ENCODE data around the gene STRN4. TPM values are rescaled to one million over a fixed set of nuclear protein-coding genes. Genes with fewer than 3 reads are reported as not detected.

Gene STRN4
- total RNA-seq, 1 donor from 2014 or later, result 69.8 TPM

- H3K9me3 Mint-ChIP-seq (ENCODE audit: low read depth), result no peaks in the 10 kb centered on the region
- H3K27me3 Mint-ChIP-seq (ENCODE audit: low read depth), result no peaks in the 10 kb centered on the region
- peak overlapping the region; percentile 99 for H3K4me3 Mint-ChIP-seq (ENCODE audit: unreplicated experiment)
- H3K36me3 Mint-ChIP-seq (ENCODE audit: low read depth), result peaks cover 20% of the 10 kb centered on the region
- DNase-seq (ENCODE audit: low spot score), result no peak
- peak overlapping the region; percentile 100 for H3K27ac Mint-ChIP-seq (ENCODE audit: unreplicated experiment)
- TF ChIP-seq CTCF (IDR thresholded peaks at IDR 0.05), result no peak
- H3K4me1 Mint-ChIP-seq (ENCODE audit: low read depth), result peaks cover 36% of the 10 kb centered on the region
Observed at GRCh38 chr19:46787331-46788261, 41.3 kb upstream of the STRN4 start.

GRCh38 chr19:46787040-46787330 is 40.7 kb upstream of the STRN4 start:
- DNase-seq (ENCODE audit: low spot score), result no peak
- Mint-ChIP-seq H3K9me3 (ENCODE audit: low read depth) (no peaks in the 10 kb centered on the region), H3K4me3 (ENCODE audit: unreplicated experiment) (peak overlapping the region; percentile 99), H3K27me3 (ENCODE audit: low read depth) (no peaks in the 10 kb centered on the region), H3K4me1 (ENCODE audit: low read depth) (peaks cover 35% of the 10 kb centered on the region), H3K36me3 (ENCODE audit: low read depth) (peaks cover 26% of the 10 kb centered on the region), H3K27ac (ENCODE audit: unreplicated experiment) (peak overlapping the region; percentile 100)
- no peak for TF ChIP-seq CTCF (IDR thresholded peaks at IDR 0.05)

- H3K4me1 Mint-ChIP-seq (ENCODE audit: low read depth), result peaks cover 37% of the 10 kb centered on the region
- peak overlapping the region; percentile 99 for H3K4me3 Mint-ChIP-seq (ENCODE audit: unreplicated experiment)
- H3K27ac Mint-ChIP-seq (ENCODE audit: unreplicated experiment), result peak overlapping the region; percentile 100
- no peaks in the 10 kb centered on the region for H3K27me3 Mint-ChIP-seq (ENCODE audit: low read depth)
- TF ChIP-seq CTCF (IDR thresholded peaks at IDR 0.05), result no peak
- H3K9me3 Mint-ChIP-seq (ENCODE audit: low read depth), result no peaks in the 10 kb centered on the region
- H3K36me3 Mint-ChIP-seq (ENCODE audit: low read depth), result peaks cover 30% of the 10 kb centered on the region
- DNase-seq (ENCODE audit: low spot score), result no peak
Observed at GRCh38 chr19:46786236-46787039, 40.2 kb upstream of the STRN4 start.

- TF ChIP-seq CTCF (IDR thresholded peaks at IDR 0.05), result no peak
- H3K9me3 Mint-ChIP-seq (ENCODE audit: low read depth), result no peaks in the 10 kb centered on the region
- peaks cover 38% of the 10 kb centered on the region for H3K4me1 Mint-ChIP-seq (ENCODE audit: low read depth)
- H3K27me3 Mint-ChIP-seq (ENCODE audit: low read depth), result no peaks in the 10 kb centered on the region
- DNase-seq (ENCODE audit: low spot score), result no peak
- peak overlapping the region; percentile 99 for H3K4me3 Mint-ChIP-seq (ENCODE audit: unreplicated experiment)
- peaks cover 31% of the 10 kb centered on the region for H3K36me3 Mint-ChIP-seq (ENCODE audit: low read depth)
- H3K27ac Mint-ChIP-seq (ENCODE audit: unreplicated experiment), result peak overlapping the region; percentile 100
Observed at GRCh38 chr19:46785980-46786235, 39.7 kb upstream of the STRN4 start.

GRCh38 chr19:46785054-46785979 is 39.1 kb upstream of the STRN4 start:
- H3K9me3 Mint-ChIP-seq (ENCODE audit: low read depth), result no peaks in the 10 kb centered on the region
- peak overlapping the region; percentile 99 for H3K4me3 Mint-ChIP-seq (ENCODE audit: unreplicated experiment)
- DNase-seq (ENCODE audit: low spot score), result no peak
- no peak for TF ChIP-seq CTCF (IDR thresholded peaks at IDR 0.05)
- peak overlapping the region; percentile 100 for H3K27ac Mint-ChIP-seq (ENCODE audit: unreplicated experiment)
- peaks cover 38% of the 10 kb centered on the region for H3K4me1 Mint-ChIP-seq (ENCODE audit: low read depth)
- H3K27me3 Mint-ChIP-seq (ENCODE audit: low read depth), result no peaks in the 10 kb centered on the region
- H3K36me3 Mint-ChIP-seq (ENCODE audit: low read depth), result peaks cover 32% of the 10 kb centered on the region
